Gastrocnemius medialis (tissue), 4 donors: ENCODE data around the gene CCDC27. TPM values are rescaled to one million over a fixed set of nuclear protein-coding genes. Genes with fewer than 3 reads are reported as not detected.

ENCODE experiments used
- ATAC-seq, 2 donors: fragments of 150-250 bp; one replicate each; pipeline ENCODE4 v1.9.1; 2016
- DNase-seq, 2 donors: peaks; one replicate each; pipeline ENCODE4 v3.0.0-alpha.2; 2019
- H3K27ac ChIP-seq, 4 donors: fragments of 200-600 bp; sonication (generic); 1 replicate in 1 of 4; 2 replicates in 3 of 4; pipeline ENCODE4 v1.5.1; 2016 to 2018; ENCODE audit warnings: mild to moderate bottlenecking in 2 of 4, moderate library complexity in 1 of 4
- H3K27me3 ChIP-seq, 3 donors: fragments of 200-600 bp; sonication (generic) in 2 of 3; 1 replicate in 1 of 3; 2 replicates in 2 of 3; pipeline versions ENCODE4 v1.5.1 to v1.6.0; 2016 to 2019; ENCODE audit warnings: mild to moderate bottlenecking in 1 of 3, moderate library complexity in 1 of 3
- H3K36me3 ChIP-seq, 2 donors: fragments of 200-600 bp; sonication (generic) in 1 of 2; one replicate each; pipeline ENCODE4 v1.5.1; 2017 to 2018
- H3K4me1 ChIP-seq, 2 donors: fragments of 200-600 bp; sonication (generic) in 1 of 2; one replicate each; pipeline ENCODE4 v1.5.1; 2016 to 2017; ENCODE audit warnings: mild to moderate bottlenecking in 2 of 2
- H3K4me3 ChIP-seq, 4 donors: fragments of 200-600 bp; sonication (generic) in 3 of 4; 1 replicate in 1 of 4; 2 replicates in 3 of 4; pipeline ENCODE4 v1.5.1; 2016 to 2019; ENCODE audit warnings: mild to moderate bottlenecking in 2 of 4
- H3K9me3 ChIP-seq, 3 donors: fragments of 200-600 bp; sonication (generic) in 2 of 3; 1 replicate in 1 of 3; 2 replicates in 2 of 3; pipeline ENCODE4 v1.5.1; 2016 to 2019
- POLR2A ChIP-seq, 2 donors: fragments of 450-650 bp; IDR thresholded peaks; one replicate each; pipeline ENCODE4 v1.6.1; 2017; ENCODE audit warnings: antibody characterized with exemption in 2 of 2, mild to moderate bottlenecking in 2 of 2, moderate library complexity in 2 of 2
- in situ Hi-C, 4 donors: fragments of 200-750 bp; cut with MboI; loops; one replicate each; pipeline versions ENCODE4 v1.15.0 to v1.8.0; 2017; ENCODE audit warnings: low sequenced_read_pairs in 4 of 4
- intact Hi-C: fragments of 100-400 bp; cut with DNase I; formaldehyde crosslinking; loops from one replicate; pipeline ENCODE4 v1.15.1; 2023; ENCODE audit warnings: low total_unique reads
- total RNA-seq, 4 donors: library from RNA; depleted of rRNA; stranded (reverse); fragments of >200 nt; gene quantifications; one replicate each; pipeline versions ENCODE4 v1.1.0 to v1.2.3, GENCODE V29; 2016
- TF ChIP-seq, protein P1 (sequence below), 5 experiments: fragments of 450-650 bp in 3 of 5; fragments of 200-600 bp in 2 of 5; sonication (generic) in 2 of 5; IDR thresholded peaks in 4 of 5; conservative IDR thresholded peaks in 1 of 5; 1 replicate in 4 of 5; 2 replicates in 1 of 5; pipeline ENCODE4 v1.5.1; 2016 to 2019; ENCODE audit warnings: antibody characterized with exemption in 5 of 5, mild to moderate bottlenecking in 3 of 5, moderate library complexity in 3 of 5

The CCDC27 gene
- total RNA-seq, 4 donors from 2014 or later = 0.09 TPM; not detected in 3

DNA sequence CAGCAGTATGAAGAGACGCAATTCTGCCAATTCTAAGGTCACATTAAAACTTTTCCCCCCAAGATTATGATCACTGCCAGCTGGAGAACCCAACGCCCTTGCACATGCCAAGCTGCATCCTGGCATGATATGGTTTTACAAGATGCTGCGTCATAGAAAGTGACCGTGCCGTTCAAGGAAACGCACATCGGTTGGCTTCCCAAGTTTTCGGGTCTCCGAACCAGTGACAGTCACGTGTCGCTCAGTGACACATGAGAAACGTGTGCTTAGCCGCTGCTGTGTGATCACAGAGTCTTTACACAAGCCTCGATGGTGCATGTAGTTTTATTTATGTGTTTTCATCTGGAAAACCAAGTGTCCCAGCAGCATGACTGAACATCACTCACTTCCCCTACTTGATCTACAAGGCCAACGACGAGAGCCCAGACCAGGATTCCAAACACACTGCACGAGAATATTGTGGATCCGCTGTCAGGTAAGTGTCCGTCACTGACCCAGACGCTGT, 27.7 kb downstream of the CCDC27 start:
- TF ChIP-seq, protein P1, sequence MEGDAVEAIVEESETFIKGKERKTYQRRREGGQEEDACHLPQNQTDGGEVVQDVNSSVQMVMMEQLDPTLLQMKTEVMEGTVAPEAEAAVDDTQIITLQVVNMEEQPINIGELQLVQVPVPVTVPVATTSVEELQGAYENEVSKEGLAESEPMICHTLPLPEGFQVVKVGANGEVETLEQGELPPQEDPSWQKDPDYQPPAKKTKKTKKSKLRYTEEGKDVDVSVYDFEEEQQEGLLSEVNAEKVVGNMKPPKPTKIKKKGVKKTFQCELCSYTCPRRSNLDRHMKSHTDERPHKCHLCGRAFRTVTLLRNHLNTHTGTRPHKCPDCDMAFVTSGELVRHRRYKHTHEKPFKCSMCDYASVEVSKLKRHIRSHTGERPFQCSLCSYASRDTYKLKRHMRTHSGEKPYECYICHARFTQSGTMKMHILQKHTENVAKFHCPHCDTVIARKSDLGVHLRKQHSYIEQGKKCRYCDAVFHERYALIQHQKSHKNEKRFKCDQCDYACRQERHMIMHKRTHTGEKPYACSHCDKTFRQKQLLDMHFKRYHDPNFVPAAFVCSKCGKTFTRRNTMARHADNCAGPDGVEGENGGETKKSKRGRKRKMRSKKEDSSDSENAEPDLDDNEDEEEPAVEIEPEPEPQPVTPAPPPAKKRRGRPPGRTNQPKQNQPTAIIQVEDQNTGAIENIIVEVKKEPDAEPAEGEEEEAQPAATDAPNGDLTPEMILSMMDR (IDR thresholded peaks at IDR 0.05 in 4 of 5, conservative IDR thresholded peaks at IDR 0.05 in 1 of 5) = no peak
- no peak for TF ChIP-seq POLR2A (IDR thresholded peaks at IDR 0.05)
- H3K4me1 ChIP-seq = peaks cover 0 to 14% of the 10 kb centered on the region in 2 donors
- H3K36me3 ChIP-seq = peaks cover 0 to 61% of the 10 kb centered on the region in 2 donors
- H3K4me3 ChIP-seq = no peak overlapping the region
- in situ Hi-C loops (loop anchor here in 1 of 4 donors (25.0 kb wide), 1 partner anchor 107 kb away; no protein-coding TSS in a partner anchor), intact Hi-C loops (no loop called here)
- ATAC-seq (no peak), DNase-seq (no peak)
- H3K9me3 ChIP-seq = no peaks in the 10 kb centered on the region
- no peaks in the 10 kb centered on the region for H3K27me3 ChIP-seq
- H3K27ac ChIP-seq = no peak overlapping the region

- peaks cover 0 to 69% of the 10 kb centered on the region in 2 donors for H3K36me3 ChIP-seq
- TF ChIP-seq, protein P1 (IDR thresholded peaks at IDR 0.05 in 4 of 5, conservative IDR thresholded peaks at IDR 0.05 in 1 of 5) = no peak
- TF ChIP-seq POLR2A (IDR thresholded peaks at IDR 0.05) = no peak
- H3K27me3 ChIP-seq = no peaks in the 10 kb centered on the region
- H3K4me1 ChIP-seq = peaks cover 0 to 5% of the 10 kb centered on the region in 2 donors
- intact Hi-C loops (no loop called here), in situ Hi-C loops (loop anchor here in 1 of 4 donors (25.0 kb wide), 1 partner anchor 106 kb away; no protein-coding TSS in a partner anchor)
- H3K4me3 ChIP-seq = no peak overlapping the region
- H3K9me3 ChIP-seq = no peaks in the 10 kb centered on the region
- DNase-seq (no peak), ATAC-seq (no peak)
- H3K27ac ChIP-seq = no peak overlapping the region
Measured at GRCh38 chr1:3780901-3781300, 28.7 kb downstream of the CCDC27 start.

DNA sequence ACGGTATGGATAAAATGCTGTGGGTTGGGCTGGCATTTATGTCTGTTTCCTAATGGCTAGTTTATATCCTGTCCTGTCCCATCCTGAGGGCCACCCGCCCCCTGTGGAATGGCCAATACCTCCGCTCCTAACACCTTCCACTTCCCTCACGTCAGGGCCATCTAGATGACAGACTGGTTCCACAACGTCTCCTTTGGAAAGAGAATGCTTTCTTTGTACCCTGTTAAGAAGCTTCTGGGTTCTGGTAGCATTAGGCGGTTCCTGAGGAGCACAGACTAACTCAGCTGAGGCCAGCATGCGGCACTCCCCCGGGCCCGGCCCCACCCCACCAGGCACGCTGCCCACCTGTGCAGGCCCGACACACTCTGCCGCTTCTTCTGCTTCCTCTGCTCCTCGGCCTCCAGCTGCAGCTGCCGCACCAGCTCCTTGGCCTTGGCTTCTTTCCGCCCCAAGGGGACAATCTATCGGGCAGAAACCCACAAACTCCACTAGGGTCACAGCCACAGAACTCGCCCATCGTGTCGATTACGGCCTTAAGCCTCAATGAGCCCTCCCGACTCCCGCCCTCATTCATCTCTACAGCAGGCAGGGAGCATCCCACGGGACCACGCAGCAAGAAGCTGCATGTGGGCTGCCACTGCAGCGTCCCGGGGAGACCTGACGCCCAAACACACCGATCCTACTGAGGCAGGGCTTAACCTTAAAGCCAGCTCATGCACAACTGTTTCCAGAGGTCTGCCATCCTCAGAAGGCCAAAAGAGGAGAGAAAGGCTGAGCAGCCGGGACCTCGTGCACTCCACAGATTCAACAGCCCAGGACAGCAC, 31.6 kb downstream of the CCDC27 start:
- no peak overlapping the region for H3K4me3 ChIP-seq
- in situ Hi-C loops = loop anchor here in 1 of 4 donors (25.0 kb wide), 1 partner anchor 103 kb away; no protein-coding TSS in a partner anchor
- TF ChIP-seq, protein P1 (IDR thresholded peaks at IDR 0.05 in 4 of 5, conservative IDR thresholded peaks at IDR 0.05 in 1 of 5) = no peak
- no peak for TF ChIP-seq POLR2A (IDR thresholded peaks at IDR 0.05)
- ATAC-seq = no peak
- H3K4me1 ChIP-seq = peaks cover 0 to 7% of the 10 kb centered on the region in 2 donors
- H3K27ac ChIP-seq = no peak overlapping the region
- H3K27me3 ChIP-seq = no peaks in the 10 kb centered on the region
- intact Hi-C loops = no loop called here
- peaks cover 0 to 85% of the 10 kb centered on the region in 2 donors for H3K36me3 ChIP-seq
- DNase-seq = no peak
- H3K9me3 ChIP-seq = no peaks in the 10 kb centered on the region

DNA sequence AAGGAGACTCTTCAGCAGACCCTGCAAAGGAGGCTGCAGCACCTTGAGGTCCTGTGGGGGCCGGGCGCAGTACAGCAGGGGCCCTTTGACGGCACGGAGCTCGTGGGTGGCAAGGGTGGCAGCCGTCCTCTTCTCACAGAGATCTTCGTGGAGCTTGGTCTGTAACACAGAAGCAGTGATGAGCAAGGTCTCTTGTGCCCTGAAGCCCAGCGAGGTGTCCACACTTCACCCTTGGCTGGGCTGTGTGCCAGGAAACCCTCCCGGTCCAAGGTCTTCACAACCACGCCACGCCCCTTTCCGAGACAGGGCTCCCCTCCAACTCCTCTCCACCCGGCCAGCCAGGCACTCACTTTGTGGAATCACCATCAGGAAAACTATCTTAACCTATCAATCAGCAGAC, 32.8 kb downstream of the CCDC27 start:
- H3K4me3 ChIP-seq = no peak overlapping the region
- no peak for DNase-seq
- H3K9me3 ChIP-seq = no peaks in the 10 kb centered on the region
- H3K27ac ChIP-seq = no peak overlapping the region
- peaks cover 0 to 73% of the 10 kb centered on the region in 2 donors for H3K36me3 ChIP-seq
- no peaks in the 10 kb centered on the region for H3K27me3 ChIP-seq
- peaks cover 0 to 13% of the 10 kb centered on the region in 2 donors for H3K4me1 ChIP-seq
- ATAC-seq = no peak
- TF ChIP-seq POLR2A (IDR thresholded peaks at IDR 0.05) = no peak
- TF ChIP-seq, protein P1 (IDR thresholded peaks at IDR 0.05 in 4 of 5, conservative IDR thresholded peaks at IDR 0.05 in 1 of 5) = no peak
- intact Hi-C loops = no loop called here
- in situ Hi-C loops = loop anchor here in 1 of 4 donors (25.0 kb wide), 1 partner anchor 102 kb away; no protein-coding TSS in a partner anchor
